HepG2 (cell line): Measurements from ENCODE around the gene ATG4B. TPM values are rescaled to one million over a fixed set of nuclear protein-coding genes. Genes with fewer than 3 reads are reported as not detected.
A peak's percentile ranks its signal among the peaks of the same experiment; 100 is the strongest.

Experiments used
- CHD4 ChIP-seq: fragments of 200-600 bp; sonication (generic); IDR thresholded peaks from 2 replicates; pipeline ENCODE4 v1.7.0; 2017; ENCODE audit warnings: mild to moderate bottlenecking, low read length, borderline replicate concordance
- DMAP1 ChIP-seq: IDR thresholded peaks from 2 replicates; pipeline ENCODE4 v1.6.1; 2016
- DNMT1 ChIP-seq: sonication (generic); formaldehyde crosslinking; IDR thresholded peaks from 2 replicates; pipeline ENCODE4 v1.5.1; 2020; ENCODE audit warnings: mild to moderate bottlenecking, missing genetic modification reagents
- DNMT3B ChIP-seq: conservative IDR thresholded peaks from 2 replicates; pipeline ENCODE4 v1.6.1; 2016; ENCODE audit warnings: missing biosample characterization, control low read depth
- EEA1 ChIP-seq: sonication (generic); formaldehyde crosslinking; IDR thresholded peaks from 2 replicates; pipeline ENCODE4 v1.5.1; 2020; ENCODE audit warnings: mild to moderate bottlenecking, missing genetic modification reagents, borderline replicate concordance
- EED ChIP-seq: sonication (generic); formaldehyde crosslinking; IDR thresholded peaks from 2 replicates; pipeline ENCODE4 v1.5.0; 2020; ENCODE audit warnings: mild to moderate bottlenecking, missing genetic modification reagents
- HES4 ChIP-seq: sonication (generic); formaldehyde crosslinking; IDR thresholded peaks from 2 replicates; pipeline ENCODE4 v1.9.0; 2021; ENCODE audit warnings: mild to moderate bottlenecking, missing genetic modification reagents, borderline replicate concordance
- NCOR1 ChIP-seq: fragments of 200-600 bp; sonication (generic); IDR thresholded peaks from 2 replicates; pipeline ENCODE4 v1.7.0; 2017; ENCODE audit warnings: antibody characterized with exemption, low read length, borderline replicate concordance
- SATB2 ChIP-seq: sonication (generic); formaldehyde crosslinking; IDR thresholded peaks from 2 replicates; pipeline ENCODE4 v1.5.0; 2020; ENCODE audit warnings: missing genetic modification reagents
- SIX4 ChIP-seq: sonication (generic); formaldehyde crosslinking; IDR thresholded peaks from 2 replicates; pipeline ENCODE4 v1.4.0; 2020; ENCODE audit warnings: missing genetic modification reagents
- TCF7 ChIP-seq: sonication (generic); IDR thresholded peaks from 2 replicates; pipeline ENCODE4 v1.6.1; 2016; ENCODE audit warnings: antibody characterized with exemption, low read depth
- ZBTB8A ChIP-seq: sonication (generic); formaldehyde crosslinking; IDR thresholded peaks from 2 replicates; pipeline ENCODE4 v1.4.0; 2020; ENCODE audit warnings: mild to moderate bottlenecking, low read depth, missing genetic modification reagents, borderline replicate concordance
- ZNF879 ChIP-seq: sonication (generic); formaldehyde crosslinking; IDR thresholded peaks from 2 replicates; pipeline ENCODE4 v1.8.1; 2023; ENCODE audit warnings: missing genetic modification reagents
- polyA plus RNA-seq, 8 experiments: library from polyadenylated mRNA; depleted of rRNA in 3 of 8; stranded (reverse) in 7 of 8; unstranded in 1 of 8; fragments of >200 nt; fragmentation: Illumina TruSeq in 4 of 8; extraction: Trizol in 4 of 8; gene quantifications; 2 replicates each; pipeline versions ENCODE4 v1.2.1 to v1.2.3, GENCODE V29; 2011 to 2016; ENCODE audit warnings: low read depth in 4 of 8, missing spikeins in 1 of 8, mixed read lengths in 1 of 8; ENCODE audit not compliant: insufficient read depth in 1 of 8
- total RNA-seq, 5 experiments: library from RNA; depleted of rRNA; stranded (reverse); fragments of >200 nt; fragmentation: Illumina TruSeq; extraction: Trizol; gene quantifications; 2 replicates each; pipeline ENCODE4 v1.2.3, GENCODE V29; 2016; ENCODE audit warnings: low read depth in 1 of 5
- TF ChIP-seq, protein P1 (sequence below): sonication (generic); formaldehyde crosslinking; IDR thresholded peaks from 2 replicates; pipeline ENCODE4 v1.8.1; 2023; ENCODE audit warnings: mild to moderate bottlenecking, missing genetic modification reagents
- TF ChIP-seq, protein P2 (sequence below): sonication (generic); formaldehyde crosslinking; IDR thresholded peaks from 2 replicates; pipeline ENCODE4 v1.4.0; 2020; ENCODE audit warnings: missing genetic modification reagents, borderline replicate concordance
- TF ChIP-seq, protein P3 (sequence below): sonication (generic); formaldehyde crosslinking; IDR thresholded peaks from 2 replicates; pipeline ENCODE4 v1.4.0; 2020; ENCODE audit warnings: mild to moderate bottlenecking, missing genetic modification reagents
- TF ChIP-seq, protein P4 (sequence below): sonication (generic); formaldehyde crosslinking; conservative IDR thresholded peaks from 2 replicates; pipeline ENCODE4 v1.5.0; 2020; ENCODE audit warnings: missing genetic modification reagents
- TF ChIP-seq, protein P5 (sequence below): sonication (generic); formaldehyde crosslinking; IDR thresholded peaks from 2 replicates; pipeline ENCODE4 v1.8.1; 2023; ENCODE audit warnings: missing genetic modification reagents, inconsistent platforms, borderline replicate concordance

ATG4B gene
- total and polyA plus RNA-seq, 2 of the 13 experiments (the other 11 are each of a cell fraction or from before 2014, with no cell fraction given), result 95.5 to 239 TPM

DNA sequence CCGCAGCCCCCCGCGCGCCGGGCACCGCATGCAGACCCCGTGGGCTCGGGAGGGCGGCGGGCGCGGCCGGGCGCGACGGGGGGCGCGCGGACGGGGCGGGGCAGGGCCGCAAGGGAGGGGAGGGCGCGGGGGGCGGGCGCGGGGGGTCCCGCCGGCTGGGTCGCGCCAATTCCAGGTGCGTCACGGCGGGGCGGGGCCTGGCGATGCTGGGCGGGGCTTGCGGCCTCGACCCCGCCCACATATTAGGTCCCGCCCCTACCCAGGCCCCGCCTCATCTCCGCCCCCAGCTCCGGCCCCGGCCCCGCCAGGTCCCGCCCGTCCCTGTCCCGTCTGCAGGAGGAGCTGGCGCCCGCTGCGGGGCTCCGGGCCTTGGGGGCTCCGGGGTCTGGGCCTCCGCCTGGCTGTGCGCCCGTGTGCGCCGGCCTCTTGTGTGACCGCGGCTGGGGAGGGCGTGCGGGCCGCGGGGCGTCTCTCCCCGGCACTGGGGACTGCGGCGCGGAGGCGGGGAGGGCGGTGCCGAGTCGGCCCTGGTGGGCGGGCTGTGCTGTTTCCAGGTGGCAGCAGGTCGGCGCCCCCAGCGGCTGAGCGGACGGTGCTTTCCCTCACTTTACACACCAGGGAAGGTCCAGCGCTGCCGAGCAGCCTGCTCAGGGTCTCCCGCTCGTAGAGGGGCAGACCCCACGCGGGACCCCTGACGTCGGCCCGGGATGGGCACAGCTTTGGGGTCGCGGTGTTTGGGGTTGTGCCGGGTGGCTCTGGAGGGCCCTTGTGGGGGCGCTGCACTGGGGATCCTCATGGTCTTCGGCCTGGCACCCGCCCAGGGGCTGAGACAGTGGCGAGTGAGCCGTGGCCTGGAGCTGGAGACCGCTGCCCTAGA lies 64.9 kb downstream of the ATG4B start (continued):
- TF ChIP-seq EED (peak; percentile 84), DMAP1 (CRISPR knock-in tag) (peak; percentile 53), NCOR1 (no peak; the same call in 1 of the 2 replicates), ZBTB8A (CRISPR knock-in tag) (no peak), SATB2 (CRISPR knock-in tag) (no peak), ZNF879 (CRISPR knock-in tag) (no peak), EEA1 (0 out of 2 replicates have a peak, but pooled peaks have one; percentile 39), DNMT3B (CRISPR knock-in tag) (no peak), DNMT1 (CRISPR knock-in tag) (peak; percentile 76; the same call in 1 of the 2 replicates), HES4 (no peak; the same call in 1 of the 2 replicates), TCF7 (no peak), SIX4 (CRISPR knock-in tag) (no peak; the same call in 1 of the 2 replicates), CHD4 (no peak)
- TF ChIP-seq, protein P1, sequence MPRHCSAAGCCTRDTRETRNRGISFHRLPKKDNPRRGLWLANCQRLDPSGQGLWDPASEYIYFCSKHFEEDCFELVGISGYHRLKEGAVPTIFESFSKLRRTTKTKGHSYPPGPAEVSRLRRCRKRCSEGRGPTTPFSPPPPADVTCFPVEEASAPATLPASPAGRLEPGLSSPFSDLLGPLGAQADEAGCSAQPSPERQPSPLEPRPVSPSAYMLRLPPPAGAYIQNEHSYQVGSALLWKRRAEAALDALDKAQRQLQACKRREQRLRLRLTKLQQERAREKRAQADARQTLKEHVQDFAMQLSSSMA, result 0 out of 2 replicates have a peak, but pooled peaks have one; percentile 57
- TF ChIP-seq, protein P2, sequence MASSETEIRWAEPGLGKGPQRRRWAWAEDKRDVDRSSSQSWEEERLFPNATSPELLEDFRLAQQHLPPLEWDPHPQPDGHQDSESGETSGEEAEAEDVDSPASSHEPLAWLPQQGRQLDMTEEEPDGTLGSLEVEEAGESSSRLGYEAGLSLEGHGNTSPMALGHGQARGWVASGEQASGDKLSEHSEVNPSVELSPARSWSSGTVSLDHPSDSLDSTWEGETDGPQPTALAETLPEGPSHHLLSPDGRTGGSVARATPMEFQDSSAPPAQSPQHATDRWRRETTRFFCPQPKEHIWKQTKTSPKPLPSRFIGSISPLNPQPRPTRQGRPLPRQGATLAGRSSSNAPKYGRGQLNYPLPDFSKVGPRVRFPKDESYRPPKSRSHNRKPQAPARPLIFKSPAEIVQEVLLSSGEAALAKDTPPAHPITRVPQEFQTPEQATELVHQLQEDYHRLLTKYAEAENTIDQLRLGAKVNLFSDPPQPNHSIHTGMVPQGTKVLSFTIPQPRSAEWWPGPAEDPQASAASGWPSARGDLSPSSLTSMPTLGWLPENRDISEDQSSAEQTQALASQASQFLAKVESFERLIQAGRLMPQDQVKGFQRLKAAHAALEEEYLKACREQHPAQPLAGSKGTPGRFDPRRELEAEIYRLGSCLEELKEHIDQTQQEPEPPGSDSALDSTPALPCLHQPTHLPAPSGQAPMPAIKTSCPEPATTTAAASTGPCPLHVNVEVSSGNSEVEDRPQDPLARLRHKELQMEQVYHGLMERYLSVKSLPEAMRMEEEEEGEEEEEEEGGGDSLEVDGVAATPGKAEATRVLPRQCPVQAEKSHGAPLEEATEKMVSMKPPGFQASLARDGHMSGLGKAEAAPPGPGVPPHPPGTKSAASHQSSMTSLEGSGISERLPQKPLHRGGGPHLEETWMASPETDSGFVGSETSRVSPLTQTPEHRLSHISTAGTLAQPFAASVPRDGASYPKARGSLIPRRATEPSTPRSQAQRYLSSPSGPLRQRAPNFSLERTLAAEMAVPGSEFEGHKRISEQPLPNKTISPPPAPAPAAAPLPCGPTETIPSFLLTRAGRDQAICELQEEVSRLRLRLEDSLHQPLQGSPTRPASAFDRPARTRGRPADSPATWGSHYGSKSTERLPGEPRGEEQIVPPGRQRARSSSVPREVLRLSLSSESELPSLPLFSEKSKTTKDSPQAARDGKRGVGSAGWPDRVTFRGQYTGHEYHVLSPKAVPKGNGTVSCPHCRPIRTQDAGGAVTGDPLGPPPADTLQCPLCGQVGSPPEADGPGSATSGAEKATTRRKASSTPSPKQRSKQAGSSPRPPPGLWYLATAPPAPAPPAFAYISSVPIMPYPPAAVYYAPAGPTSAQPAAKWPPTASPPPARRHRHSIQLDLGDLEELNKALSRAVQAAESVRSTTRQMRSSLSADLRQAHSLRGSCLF (CRISPR knock-in tag), result no peak
- TF ChIP-seq, protein P3, sequence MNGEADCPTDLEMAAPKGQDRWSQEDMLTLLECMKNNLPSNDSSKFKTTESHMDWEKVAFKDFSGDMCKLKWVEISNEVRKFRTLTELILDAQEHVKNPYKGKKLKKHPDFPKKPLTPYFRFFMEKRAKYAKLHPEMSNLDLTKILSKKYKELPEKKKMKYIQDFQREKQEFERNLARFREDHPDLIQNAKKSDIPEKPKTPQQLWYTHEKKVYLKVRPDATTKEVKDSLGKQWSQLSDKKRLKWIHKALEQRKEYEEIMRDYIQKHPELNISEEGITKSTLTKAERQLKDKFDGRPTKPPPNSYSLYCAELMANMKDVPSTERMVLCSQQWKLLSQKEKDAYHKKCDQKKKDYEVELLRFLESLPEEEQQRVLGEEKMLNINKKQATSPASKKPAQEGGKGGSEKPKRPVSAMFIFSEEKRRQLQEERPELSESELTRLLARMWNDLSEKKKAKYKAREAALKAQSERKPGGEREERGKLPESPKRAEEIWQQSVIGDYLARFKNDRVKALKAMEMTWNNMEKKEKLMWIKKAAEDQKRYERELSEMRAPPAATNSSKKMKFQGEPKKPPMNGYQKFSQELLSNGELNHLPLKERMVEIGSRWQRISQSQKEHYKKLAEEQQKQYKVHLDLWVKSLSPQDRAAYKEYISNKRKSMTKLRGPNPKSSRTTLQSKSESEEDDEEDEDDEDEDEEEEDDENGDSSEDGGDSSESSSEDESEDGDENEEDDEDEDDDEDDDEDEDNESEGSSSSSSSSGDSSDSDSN (CRISPR knock-in tag), result peak; percentile 79
- TF ChIP-seq, protein P4, sequence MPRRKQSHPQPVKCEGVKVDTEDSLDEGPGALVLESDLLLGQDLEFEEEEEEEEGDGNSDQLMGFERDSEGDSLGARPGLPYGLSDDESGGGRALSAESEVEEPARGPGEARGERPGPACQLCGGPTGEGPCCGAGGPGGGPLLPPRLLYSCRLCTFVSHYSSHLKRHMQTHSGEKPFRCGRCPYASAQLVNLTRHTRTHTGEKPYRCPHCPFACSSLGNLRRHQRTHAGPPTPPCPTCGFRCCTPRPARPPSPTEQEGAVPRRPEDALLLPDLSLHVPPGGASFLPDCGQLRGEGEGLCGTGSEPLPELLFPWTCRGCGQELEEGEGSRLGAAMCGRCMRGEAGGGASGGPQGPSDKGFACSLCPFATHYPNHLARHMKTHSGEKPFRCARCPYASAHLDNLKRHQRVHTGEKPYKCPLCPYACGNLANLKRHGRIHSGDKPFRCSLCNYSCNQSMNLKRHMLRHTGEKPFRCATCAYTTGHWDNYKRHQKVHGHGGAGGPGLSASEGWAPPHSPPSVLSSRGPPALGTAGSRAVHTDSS (CRISPR knock-in tag), result no peak
- TF ChIP-seq, protein P5, sequence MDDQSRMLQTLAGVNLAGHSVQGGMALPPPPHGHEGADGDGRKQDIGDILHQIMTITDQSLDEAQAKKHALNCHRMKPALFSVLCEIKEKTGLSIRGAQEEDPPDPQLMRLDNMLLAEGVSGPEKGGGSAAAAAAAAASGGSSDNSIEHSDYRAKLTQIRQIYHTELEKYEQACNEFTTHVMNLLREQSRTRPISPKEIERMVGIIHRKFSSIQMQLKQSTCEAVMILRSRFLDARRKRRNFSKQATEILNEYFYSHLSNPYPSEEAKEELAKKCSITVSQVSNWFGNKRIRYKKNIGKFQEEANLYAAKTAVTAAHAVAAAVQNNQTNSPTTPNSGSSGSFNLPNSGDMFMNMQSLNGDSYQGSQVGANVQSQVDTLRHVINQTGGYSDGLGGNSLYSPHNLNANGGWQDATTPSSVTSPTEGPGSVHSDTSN (CRISPR knock-in tag), result no peak
